H1 (cell line): ENCODE measurements around the gene FADS3.

Experiments
- BACH1 ChIP-seq: IDR thresholded peaks from 2 replicates; pipeline ENCODE4 v1.6.1; 2012; ENCODE audit warnings: low read length, improper control_type of control experiment
- EP300 ChIP-seq, 2 experiments: IDR thresholded peaks; 1 replicate in 1 of 2; 2 replicates in 1 of 2; pipeline ENCODE4 v1.6.1; 2011 to 2012; ENCODE audit warnings: low read depth in 2 of 2, low read length in 2 of 2, mild to moderate bottlenecking in 2 of 2, borderline replicate concordance in 1 of 2, inconsistent platforms in 1 of 2, moderate library complexity in 1 of 2
- HDAC2 ChIP-seq, 2 experiments: fragments of 300-600 bp in 1 of 2; sonication (generic) in 1 of 2; IDR thresholded peaks; 2 replicates each; pipeline ENCODE4 v1.6.1; 2011 to 2012; ENCODE audit warnings: low read depth in 2 of 2, low read length in 2 of 2, mild to moderate bottlenecking in 2 of 2, moderate library complexity in 2 of 2, borderline replicate concordance in 1 of 2, inconsistent platforms in 1 of 2
- JUN ChIP-seq: IDR thresholded peaks from 2 replicates; pipeline ENCODE4 v1.6.1; 2011; ENCODE audit warnings: low read depth, mild to moderate bottlenecking, improper control_type of control experiment, low read length
- JUND ChIP-seq: IDR thresholded peaks from 2 replicates; pipeline ENCODE4 v1.6.1; 2011; ENCODE audit warnings: mild to moderate bottlenecking, improper control_type of control experiment, low read length
- POLR2A ChIP-seq, 2 experiments: IDR thresholded peaks; 1 replicate in 1 of 2; 2 replicates in 1 of 2; pipeline ENCODE4 v1.6.1; 2011; ENCODE audit warnings: low read depth in 2 of 2, low read length in 2 of 2, mild to moderate bottlenecking in 2 of 2; ENCODE audit errors: control extremely low read depth in 1 of 2
- POLR2AphosphoS5 ChIP-seq: IDR thresholded peaks from 2 replicates; pipeline ENCODE4 v1.6.1; 2011; ENCODE audit warnings: low read depth, low read length
- RFX5 ChIP-seq: IDR thresholded peaks from 2 replicates; pipeline ENCODE4 v1.6.1; 2011; ENCODE audit warnings: low read depth, low read length, improper control_type of control experiment, borderline replicate concordance
- RXRA ChIP-seq: IDR thresholded peaks from 2 replicates; pipeline ENCODE4 v1.6.1; 2011; ENCODE audit warnings: low read depth, mild to moderate bottlenecking, low read length, moderate library complexity; ENCODE audit not compliant: insufficient read depth
- SP1 ChIP-seq: IDR thresholded peaks from 2 replicates; pipeline ENCODE4 v1.6.1; 2011; ENCODE audit warnings: low read depth, low read length
- SP4 ChIP-seq: IDR thresholded peaks from 2 replicates; pipeline ENCODE4 v1.6.1; 2012; ENCODE audit warnings: low read length, inconsistent platforms
- SUZ12 ChIP-seq: fragments of 200-600 bp; sonication (generic); IDR thresholded peaks from 2 replicates; pipeline ENCODE4 v1.6.1; 2012; ENCODE audit warnings: mild to moderate bottlenecking, inconsistent platforms, low read length, moderate library complexity, mixed read lengths
- TF ChIP-seq, protein P1 (sequence below), 3 experiments: IDR thresholded peaks; 1 replicate in 2 of 3; 2 replicates in 1 of 3; pipeline versions ENCODE4 v1.5.1 to v1.6.1; 2011; ENCODE audit warnings: low read length in 3 of 3, mild to moderate bottlenecking in 3 of 3, inconsistent platforms in 2 of 3, low read depth in 1 of 3, moderate library complexity in 1 of 3; ENCODE audit not compliant: insufficient read depth in 1 of 3; ENCODE audit errors: control extremely low read depth in 1 of 3

DNA sequence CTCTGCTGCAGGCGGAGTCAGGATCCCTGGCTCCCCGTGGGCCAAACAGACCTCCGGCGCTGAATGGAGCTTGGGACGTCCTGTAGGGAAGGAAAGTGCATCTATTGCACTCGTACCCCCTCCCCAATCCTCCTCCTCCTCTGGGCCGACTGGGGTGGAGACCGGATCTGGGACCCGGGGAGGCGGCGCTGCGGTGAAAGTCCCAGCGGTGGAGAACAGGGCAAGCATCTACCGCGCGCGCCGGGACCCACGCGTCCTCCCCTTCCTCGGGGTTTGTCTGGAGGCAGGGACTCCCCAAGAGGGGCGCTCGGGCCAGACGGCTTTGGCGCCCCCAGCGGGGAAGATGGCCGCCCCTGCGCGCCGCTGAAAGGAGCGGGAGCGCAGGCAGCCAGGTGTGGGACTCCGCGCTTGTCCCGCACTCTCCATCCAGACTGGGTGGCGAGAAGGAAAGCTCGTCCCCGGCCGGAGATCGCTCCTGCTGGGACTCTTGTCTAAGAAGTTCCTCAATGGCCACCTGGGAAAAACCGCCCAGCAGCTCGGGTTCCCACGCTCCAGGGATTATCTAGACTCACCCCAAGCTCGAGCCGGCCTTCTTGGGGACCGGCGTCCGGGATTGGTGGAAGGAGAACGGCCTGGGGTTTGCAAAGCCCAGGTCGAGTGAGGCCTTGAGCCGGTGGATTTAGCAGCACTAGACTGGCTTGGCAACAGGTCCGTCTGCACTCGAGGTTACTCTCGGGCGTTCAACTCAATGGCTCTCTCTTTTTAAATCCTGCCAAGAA lies 62.5 kb downstream of the FADS3 start:
- no peak for TF ChIP-seq EP300 (IDR thresholded peaks at IDR 0.05; ENCODE audit: borderline replicate concordance in 1 of 2, low read depth in 2 of 2, low read length in 2 of 2)
- TF ChIP-seq, protein P1, sequence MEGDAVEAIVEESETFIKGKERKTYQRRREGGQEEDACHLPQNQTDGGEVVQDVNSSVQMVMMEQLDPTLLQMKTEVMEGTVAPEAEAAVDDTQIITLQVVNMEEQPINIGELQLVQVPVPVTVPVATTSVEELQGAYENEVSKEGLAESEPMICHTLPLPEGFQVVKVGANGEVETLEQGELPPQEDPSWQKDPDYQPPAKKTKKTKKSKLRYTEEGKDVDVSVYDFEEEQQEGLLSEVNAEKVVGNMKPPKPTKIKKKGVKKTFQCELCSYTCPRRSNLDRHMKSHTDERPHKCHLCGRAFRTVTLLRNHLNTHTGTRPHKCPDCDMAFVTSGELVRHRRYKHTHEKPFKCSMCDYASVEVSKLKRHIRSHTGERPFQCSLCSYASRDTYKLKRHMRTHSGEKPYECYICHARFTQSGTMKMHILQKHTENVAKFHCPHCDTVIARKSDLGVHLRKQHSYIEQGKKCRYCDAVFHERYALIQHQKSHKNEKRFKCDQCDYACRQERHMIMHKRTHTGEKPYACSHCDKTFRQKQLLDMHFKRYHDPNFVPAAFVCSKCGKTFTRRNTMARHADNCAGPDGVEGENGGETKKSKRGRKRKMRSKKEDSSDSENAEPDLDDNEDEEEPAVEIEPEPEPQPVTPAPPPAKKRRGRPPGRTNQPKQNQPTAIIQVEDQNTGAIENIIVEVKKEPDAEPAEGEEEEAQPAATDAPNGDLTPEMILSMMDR (IDR thresholded peaks at IDR 0.05; ENCODE audit: control extremely low read depth in 1 of 3, insufficient read depth in 1 of 3, low read depth in 1 of 3, low read length in 3 of 3): peak in 2 of 3 experiments; percentile 35 to 47; a peak in 3 of 4 replicates
- TF ChIP-seq POLR2AphosphoS5: no peak; the same call in 1 of the 2 replicates
- no peak for TF ChIP-seq SUZ12
- 0 out of 4 replicates have a peak, but pooled peaks of 1 of the 2 experiments have one; percentile 26 for TF ChIP-seq HDAC2 (IDR thresholded peaks at IDR 0.05; ENCODE audit: borderline replicate concordance in 1 of 2, low read depth in 2 of 2, low read length in 2 of 2)
- no peak for TF ChIP-seq SP4
- TF ChIP-seq BACH1: no peak
- TF ChIP-seq SP1: no peak
- no peak for TF ChIP-seq JUN
- no peak for TF ChIP-seq RFX5
- TF ChIP-seq RXRA: no peak
- TF ChIP-seq POLR2A (IDR thresholded peaks at IDR 0.05; ENCODE audit: control extremely low read depth in 1 of 2, low read depth in 2 of 2, low read length in 2 of 2): peak; percentile 18 to 43
- TF ChIP-seq JUND: no peak
